ENCODE measurements around the gene GNG13. TPM values are rescaled to one million over a fixed set of nuclear protein-coding genes. Genes with fewer than 3 reads are reported as not detected.

Gene GNG13, protein sequence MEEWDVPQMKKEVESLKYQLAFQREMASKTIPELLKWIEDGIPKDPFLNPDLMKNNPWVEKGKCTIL
- not detected for total RNA-seq

DNA sequence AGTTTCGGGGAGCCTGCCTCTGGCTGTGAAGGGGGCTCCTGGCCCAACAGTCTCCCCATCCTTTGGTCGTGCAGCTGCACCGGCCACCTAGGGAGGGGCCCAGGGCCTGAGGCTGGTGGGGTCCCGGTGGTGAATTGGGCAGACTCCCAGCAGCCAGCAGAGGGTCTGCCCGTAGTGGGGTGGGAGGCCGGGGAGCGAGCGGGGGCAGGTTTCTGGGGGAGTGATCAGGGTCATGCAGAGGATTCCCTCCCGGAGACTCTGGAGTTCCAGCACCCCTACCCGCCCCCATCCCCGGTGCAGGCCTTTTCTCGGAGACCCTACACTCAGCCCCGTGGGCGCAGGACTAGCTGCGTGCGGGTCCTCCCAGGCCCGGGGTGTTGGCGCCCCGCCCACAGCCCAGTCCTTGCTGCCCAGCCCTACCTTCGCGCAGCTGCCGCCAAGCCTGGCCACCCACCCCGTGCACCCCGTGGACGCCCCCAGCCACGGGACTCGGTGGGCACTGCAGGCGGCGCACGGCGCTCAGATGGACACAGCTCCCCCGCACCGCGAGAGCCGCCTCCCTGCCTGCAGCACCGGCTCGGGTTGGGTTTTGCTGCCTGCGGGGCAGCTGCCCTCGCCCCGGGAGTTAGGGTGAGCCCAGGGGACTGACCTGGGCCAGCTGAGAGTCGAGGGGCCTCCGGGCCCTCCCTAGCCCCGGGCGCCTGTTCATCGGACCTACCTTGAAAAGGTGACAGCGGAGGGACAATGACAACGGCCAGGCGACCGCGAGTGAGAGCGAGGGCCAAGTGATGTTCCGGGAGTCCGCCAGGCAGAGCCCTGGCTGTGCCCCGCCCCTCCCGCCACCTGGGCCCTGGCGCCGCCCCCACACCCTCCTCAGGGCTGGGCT is at the start of gene GNG13:
Gene GNG13, minus strand, starts transcription at position 787 of the 886 bp plus-strand sequence. CDS start 1,657 bp downstream, outside the sequence.
- no peaks in the 10 kb centered on the region for H3K9me3 ChIP-seq
- DNase-seq (ENCODE audit: low spot score): no peak
- H3K27ac ChIP-seq: no peak within 1 kb of the TSS
- no peaks in the 10 kb centered on the region for H3K4me1 ChIP-seq
- H3K27me3 ChIP-seq: peaks cover 4 to 21% of the 10 kb centered on the region in 2 donors
- no peaks in the 10 kb centered on the region for H3K36me3 ChIP-seq
- no peak within 1 kb of the TSS for H3K4me3 ChIP-seq
- TF ChIP-seq, protein P1, sequence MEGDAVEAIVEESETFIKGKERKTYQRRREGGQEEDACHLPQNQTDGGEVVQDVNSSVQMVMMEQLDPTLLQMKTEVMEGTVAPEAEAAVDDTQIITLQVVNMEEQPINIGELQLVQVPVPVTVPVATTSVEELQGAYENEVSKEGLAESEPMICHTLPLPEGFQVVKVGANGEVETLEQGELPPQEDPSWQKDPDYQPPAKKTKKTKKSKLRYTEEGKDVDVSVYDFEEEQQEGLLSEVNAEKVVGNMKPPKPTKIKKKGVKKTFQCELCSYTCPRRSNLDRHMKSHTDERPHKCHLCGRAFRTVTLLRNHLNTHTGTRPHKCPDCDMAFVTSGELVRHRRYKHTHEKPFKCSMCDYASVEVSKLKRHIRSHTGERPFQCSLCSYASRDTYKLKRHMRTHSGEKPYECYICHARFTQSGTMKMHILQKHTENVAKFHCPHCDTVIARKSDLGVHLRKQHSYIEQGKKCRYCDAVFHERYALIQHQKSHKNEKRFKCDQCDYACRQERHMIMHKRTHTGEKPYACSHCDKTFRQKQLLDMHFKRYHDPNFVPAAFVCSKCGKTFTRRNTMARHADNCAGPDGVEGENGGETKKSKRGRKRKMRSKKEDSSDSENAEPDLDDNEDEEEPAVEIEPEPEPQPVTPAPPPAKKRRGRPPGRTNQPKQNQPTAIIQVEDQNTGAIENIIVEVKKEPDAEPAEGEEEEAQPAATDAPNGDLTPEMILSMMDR (IDR thresholded peaks at IDR 0.05): no peak

DNA sequence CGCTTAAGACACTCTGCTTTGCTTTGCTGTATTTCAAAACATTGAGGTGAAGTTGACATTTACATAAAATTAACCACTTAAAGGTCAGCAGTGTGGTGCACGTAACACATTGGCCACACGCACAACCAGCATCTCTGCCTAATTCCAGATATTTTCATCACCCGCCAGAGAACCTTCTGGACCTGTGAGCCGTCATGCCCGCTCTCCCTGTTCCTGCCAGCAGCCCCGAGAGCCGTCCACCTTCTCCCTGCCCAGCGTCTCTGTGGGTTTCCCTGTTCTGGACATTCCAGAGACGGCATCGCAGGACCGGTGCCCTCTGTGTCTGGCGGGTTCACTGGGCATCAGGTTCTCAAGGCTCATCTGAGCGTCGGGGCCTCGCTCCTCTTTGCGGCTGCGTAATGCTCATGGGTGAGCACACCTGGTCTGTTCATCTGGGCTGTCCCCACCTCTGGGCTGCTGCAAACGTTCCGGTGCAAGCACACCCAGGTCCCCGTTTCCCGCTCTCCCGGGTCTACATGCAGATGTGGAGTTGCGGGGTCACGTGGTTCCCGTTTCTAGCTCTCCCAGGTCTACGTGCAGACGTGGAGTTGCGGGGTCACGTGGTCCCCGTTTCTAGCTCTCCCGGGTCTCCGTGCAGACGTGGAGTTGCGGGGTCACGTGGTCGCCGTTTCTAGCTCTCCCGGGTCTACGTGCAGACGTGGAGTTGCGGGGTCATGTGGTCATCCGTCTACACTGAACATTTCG is 48.1 kb upstream of the GNG13 start:
- no peaks in the 10 kb centered on the region for H3K9me3 ChIP-seq
- DNase-seq (ENCODE audit: low spot score): no peak
- no peaks in the 10 kb centered on the region for H3K4me1 ChIP-seq
- no peak overlapping the region for H3K4me3 ChIP-seq
- TF ChIP-seq, protein P1 (IDR thresholded peaks at IDR 0.05): no peak
- H3K27me3 ChIP-seq: no peaks in the 10 kb centered on the region
- no peaks in the 10 kb centered on the region for H3K36me3 ChIP-seq
- no peak overlapping the region for H3K27ac ChIP-seq

DNA sequence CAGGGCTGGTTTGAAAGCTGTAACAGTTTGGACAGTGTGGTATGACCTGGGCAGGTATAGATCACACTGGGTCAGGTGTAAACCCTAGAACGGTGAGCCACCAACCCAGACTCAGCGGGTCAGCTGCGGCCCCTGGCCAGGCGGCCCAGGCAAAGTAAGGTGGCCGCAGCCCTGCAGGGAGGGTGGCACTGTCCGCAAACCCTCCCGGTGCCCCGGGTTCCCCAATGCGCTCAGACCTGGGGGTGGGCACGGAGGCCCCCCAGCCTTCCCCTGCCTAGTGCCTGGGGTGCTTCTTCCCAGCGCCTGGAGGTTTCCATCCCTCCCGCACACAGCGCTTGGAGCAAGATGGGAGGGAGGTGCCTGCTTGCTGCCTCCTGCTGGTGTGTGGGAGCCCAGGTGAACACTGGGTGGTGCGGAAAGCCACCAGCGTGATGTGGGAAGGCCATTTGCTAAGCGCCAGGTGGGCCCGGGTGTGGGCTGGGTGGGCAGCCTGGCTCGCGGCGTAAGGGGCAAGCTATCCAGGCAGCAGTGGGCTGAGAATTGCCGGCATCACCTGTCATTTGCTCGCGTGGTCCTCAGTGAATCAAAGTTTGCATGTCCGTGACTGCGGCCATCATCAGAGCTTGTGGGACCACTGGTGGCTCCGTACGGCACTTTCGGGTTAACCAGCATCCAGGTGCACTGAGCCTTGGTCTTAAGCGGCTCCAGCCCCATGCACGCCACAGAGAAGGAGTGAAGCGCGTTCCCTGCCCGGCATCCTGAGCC is 47.3 kb upstream of the GNG13 start:
- no peak for DNase-seq (ENCODE audit: low spot score)
- Histone ChIP-seq H3K9me3 (no peaks in the 10 kb centered on the region), H3K27me3 (no peaks in the 10 kb centered on the region), H3K27ac (no peak overlapping the region), H3K4me1 (no peaks in the 10 kb centered on the region), H3K4me3 (no peak overlapping the region), H3K36me3 (no peaks in the 10 kb centered on the region)
- TF ChIP-seq, protein P1 (IDR thresholded peaks at IDR 0.05): no peak

DNA sequence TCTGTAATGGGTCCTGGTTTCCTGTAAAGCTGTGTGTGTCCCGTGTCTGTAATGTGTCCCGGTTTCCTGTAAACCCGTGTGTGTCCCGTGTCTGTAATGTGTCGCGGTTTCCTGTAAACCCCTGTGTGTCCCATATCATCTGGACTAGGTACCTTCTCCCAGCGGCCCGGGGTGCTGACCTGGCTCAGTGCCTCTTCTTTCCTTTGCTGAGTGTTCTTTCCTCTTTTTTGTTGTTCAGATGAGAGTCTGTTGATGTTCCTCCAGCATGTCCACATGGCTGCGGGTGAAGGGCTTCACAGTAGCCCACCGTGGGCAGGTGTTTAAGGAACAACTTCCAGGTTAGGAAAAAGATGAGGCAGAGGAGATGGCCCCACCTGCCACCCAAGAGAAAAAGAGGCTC is 46.6 kb upstream of the GNG13 start:
- no peak overlapping the region for H3K27ac ChIP-seq
- no peak for DNase-seq (ENCODE audit: low spot score)

DNA sequence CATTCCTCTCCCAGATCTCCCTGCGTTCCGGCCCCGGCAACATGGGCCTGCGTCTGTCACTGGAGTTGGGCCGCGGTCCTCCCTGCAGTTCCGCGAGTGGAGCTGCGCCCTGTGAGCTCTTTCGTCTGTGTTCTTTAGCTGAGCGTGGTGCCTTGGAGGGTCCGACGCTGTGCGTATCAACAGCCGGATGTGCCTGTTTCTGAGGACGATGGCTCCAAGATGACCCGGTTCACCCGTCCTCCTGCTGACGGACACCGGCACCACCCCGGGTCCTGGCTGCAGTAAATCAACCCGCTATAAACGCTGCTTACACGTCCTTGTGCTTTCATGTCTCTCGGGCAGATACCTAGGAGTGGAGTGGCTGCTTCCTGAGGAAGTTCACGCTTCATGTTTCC is 44.8 kb upstream of the GNG13 start:
- H3K36me3 ChIP-seq: no peaks in the 10 kb centered on the region
- no peaks in the 10 kb centered on the region for H3K4me1 ChIP-seq
- TF ChIP-seq, protein P1 (IDR thresholded peaks at IDR 0.05): no peak
- H3K4me3 ChIP-seq: no peak overlapping the region
- no peak for DNase-seq (ENCODE audit: low spot score)
- no peak overlapping the region for H3K27ac ChIP-seq
- H3K9me3 ChIP-seq: no peaks in the 10 kb centered on the region
- H3K27me3 ChIP-seq: no peaks in the 10 kb centered on the region

More for the DNA sequence above, 46.6 kb upstream of the GNG13 start:
- no peaks in the 10 kb centered on the region for H3K9me3 ChIP-seq
- H3K27me3 ChIP-seq: no peaks in the 10 kb centered on the region
- H3K4me1 ChIP-seq: no peaks in the 10 kb centered on the region
- no peaks in the 10 kb centered on the region for H3K36me3 ChIP-seq
- H3K4me3 ChIP-seq: no peak overlapping the region
- TF ChIP-seq, protein P1 (IDR thresholded peaks at IDR 0.05): no peak
